GM12878 (cell line): ENCODE results near the gene DEFB114. TPM values are rescaled to one million over a fixed set of nuclear protein-coding genes. Genes with fewer than 3 reads are reported as not detected.

Experiments used
- ATAC-seq: fragments of 200-7000 bp; cut with Tn5 transposase; 3 replicates; pipeline ENCODE4 v1.9.1; 2020; ENCODE audit warnings: mild to moderate bottlenecking, moderate library complexity
- BruUV-seq: library from RNA; stranded (reverse); fragments of 400-500 nt; replicated peaks from 2 replicates; lab custom pipeline; 2021; lab: Mats Ljungman, UMichigan
- CTCF ChIA-PET: fragments of 300-600 bp; sonication (Branson Sonifier 250); formaldehyde crosslinking; extraction: SDS; loops from one replicate; lab custom pipeline; 2021; ENCODE audit warnings: inconsistent platforms; lab: Yijun Ruan, JAX
- POLR2A ChIA-PET: fragments of 350-600 bp; formaldehyde crosslinking; extraction: SDS; loops from one replicate; lab custom pipeline; 2021; ENCODE audit warnings: inconsistent platforms; lab: Charles Lee
- RAD21 ChIA-PET: fragments of 300-600 bp; sonication (Branson Sonifier 250); formaldehyde crosslinking; loops from one replicate; lab custom pipeline; 2023; ENCODE audit warnings: antibody characterized with exemption; ENCODE audit not compliant: unreplicated experiment; lab: Charles Lee
- SMC1A ChIA-PET: fragments of 300-600 bp; sonication (Branson Sonifier 250); formaldehyde crosslinking; loops from one replicate; lab custom pipeline; 2023; ENCODE audit not compliant: unreplicated experiment, uncharacterized antibody; lab: Charles Lee
- DNase-seq: peaks from one replicate; pipeline ENCODE4 v3.0.0-alpha.2; 2011; ENCODE audit warnings: low read depth, low spot score
- FAIRE-seq: peaks from 3 replicates; lab custom pipeline; 2011; peaks lifted over from hg19 to GRCh38; lab: Jason Lieb, UNC
- H2AFZ ChIP-seq: 2 replicates; pipeline ENCODE4 v1.6.0; 2011; ENCODE audit warnings: low read depth, low read length, control low read depth; ENCODE audit not compliant: control insufficient read depth
- H3K27ac ChIP-seq: 2 replicates; pipeline ENCODE4 v1.5.1; 2011; ENCODE audit warnings: control low read depth; ENCODE audit not compliant: control insufficient read depth, insufficient read depth
- H3K27me3 ChIP-seq, 2 experiments: replicated peaks in 1 of 2; 2 replicates each; pipeline versions ENCODE4 v1.6.0 to v1.6.1; 2011; ENCODE audit warnings: low read length in 1 of 2; ENCODE audit not compliant: control insufficient read depth in 2 of 2, insufficient read depth in 2 of 2
- H3K36me3 ChIP-seq, 2 experiments: 2 replicates each; pipeline ENCODE4 v1.5.1; 2011; ENCODE audit warnings: low read length in 1 of 2; ENCODE audit not compliant: control insufficient read depth in 2 of 2, insufficient read depth in 2 of 2
- H3K4me1 ChIP-seq: 2 replicates; pipeline ENCODE4 v1.6.1; 2011; ENCODE audit warnings: mild to moderate bottlenecking, low read length, moderate library complexity, mixed read lengths; ENCODE audit not compliant: control insufficient read depth, insufficient read depth
- H3K4me2 ChIP-seq: 2 replicates; pipeline ENCODE4 v1.6.0; 2011; ENCODE audit warnings: control low read depth; ENCODE audit not compliant: control insufficient read depth, insufficient read depth
- H3K4me3 ChIP-seq: fragments of 200-600 bp; sonication (generic); 2 replicates; pipeline ENCODE4 v1.5.1; 2016
- H3K79me2 ChIP-seq: 2 replicates; pipeline ENCODE4 v1.6.0; 2011; ENCODE audit warnings: low read length; ENCODE audit not compliant: control insufficient read depth, insufficient read depth
- H3K9ac ChIP-seq: 2 replicates; pipeline ENCODE4 v1.8.0; 2011; ENCODE audit warnings: low read length, control low read depth, mixed read lengths; ENCODE audit not compliant: control insufficient read depth, insufficient read depth
- H3K9me3 ChIP-seq: replicated peaks from 3 replicates; pipeline ENCODE4 v1.5.1; 2011; ENCODE audit warnings: mild to moderate bottlenecking, low read length; ENCODE audit not compliant: control insufficient read depth, insufficient read depth
- H4K20me1 ChIP-seq: 2 replicates; pipeline ENCODE4 v1.6.0; 2011; ENCODE audit not compliant: control insufficient read depth, insufficient read depth
- BCL11A ChIP-seq: IDR thresholded peaks from 2 replicates; pipeline ENCODE4 v1.6.1; 2011; ENCODE audit warnings: low read depth, low read length
- CEBPZ ChIP-seq: fragments of 150-350 bp; IDR thresholded peaks from 2 replicates; pipeline ENCODE4 v1.6.1; 2016; ENCODE audit warnings: low read depth, low read length
- GABPA ChIP-seq: IDR thresholded peaks from 2 replicates; pipeline ENCODE4 v1.6.1; 2014; ENCODE audit warnings: antibody characterized with exemption, low read depth, mild to moderate bottlenecking, inconsistent platforms
- MEF2A ChIP-seq: IDR thresholded peaks from 2 replicates; pipeline ENCODE4 v1.6.1; 2011; ENCODE audit warnings: low read depth, mild to moderate bottlenecking, low read length, moderate library complexity; ENCODE audit not compliant: insufficient read depth
- NFYB ChIP-seq: IDR thresholded peaks from 2 replicates; pipeline ENCODE4 v1.6.1; 2011; ENCODE audit warnings: low read depth, mild to moderate bottlenecking, low read length, improper control_type of control experiment, moderate library complexity; ENCODE audit not compliant: insufficient read depth
- RFX5 ChIP-seq: IDR thresholded peaks from 2 replicates; pipeline ENCODE4 v1.6.1; 2011; ENCODE audit warnings: low read depth, low read length, improper control_type of control experiment
- SMAD5 ChIP-seq: IDR thresholded peaks from 2 replicates; pipeline ENCODE4 v1.6.1; 2016; ENCODE audit warnings: antibody characterized with exemption, low read depth
- TCF12 ChIP-seq: IDR thresholded peaks from 2 replicates; pipeline ENCODE4 v1.6.1; 2011; ENCODE audit warnings: low read depth, mild to moderate bottlenecking, low read length
- USF1 ChIP-seq: IDR thresholded peaks from 2 replicates; pipeline ENCODE4 v1.6.1; 2011; ENCODE audit warnings: borderline replicate concordance, low read depth, mild to moderate bottlenecking, moderate library complexity, mixed read lengths, low read length; ENCODE audit not compliant: insufficient read depth; ENCODE audit errors: extremely low read length
- WRNIP1 ChIP-seq: IDR thresholded peaks from 2 replicates; pipeline ENCODE4 v1.6.1; 2011; ENCODE audit warnings: low read depth, low read length, improper control_type of control experiment, borderline replicate concordance
- ZNF24 ChIP-seq: fragments of 450-650 bp; IDR thresholded peaks from 2 replicates; pipeline ENCODE4 v1.6.1; 2017; ENCODE audit warnings: antibody characterized with exemption, mild to moderate bottlenecking
- in situ Hi-C: fragments of 300-500 bp; cut with MboI; formaldehyde crosslinking; loops from 9 replicates; pipeline ENCODE4 v1.14.3; 2018; ENCODE audit warnings: mixed read lengths
- intact Hi-C: fragments of 100-400 bp; cut with micrococcal nuclease; formaldehyde crosslinking; loops from one replicate; pipeline ENCODE4 v1.14.2; 2022; ENCODE audit not compliant: unreplicated experiment
- polyA plus RNA-seq, 11 experiments: library from polyadenylated mRNA; depleted of rRNA in 4 of 11; unstranded in 6 of 11; stranded (reverse) in 5 of 11; fragments of >200 nt; fragmentation: Nextera tagmentation in 4 of 11; fragmentation: Illumina TruSeq in 1 of 11; extraction: Ambion mirVana in 4 of 11; extraction: Trizol in 1 of 11; gene quantifications; 1 replicate in 1 of 11; 2 replicates in 10 of 11; pipeline versions ENCODE4 v1.2.1 to v1.2.3, GENCODE V29; 2011 to 2016; ENCODE audit warnings: inconsistent platforms in 2 of 11, missing spikeins in 2 of 11, low read depth in 1 of 11
- total RNA-seq, 4 experiments: library from RNA; depleted of rRNA in 3 of 4; stranded (reverse); fragments of >200 nt in 3 of 4; fragmentation: Illumina TruSeq in 1 of 4; extraction: Trizol in 1 of 4; gene quantifications; 2 replicates each; pipeline versions ENCODE4 v1.2.1 to v1.2.3, GENCODE V29; 2013 to 2021
- TF ChIP-seq, protein P1 (sequence below): IDR thresholded peaks from 2 replicates; pipeline ENCODE4 v1.6.1; 2012; ENCODE audit warnings: improper control_type of control experiment, low read depth, low read length; ENCODE audit not compliant: insufficient replicate concordance

DEFB114 gene
- total and polyA plus RNA-seq, 10 of the 15 experiments (the other 5 are each of a cell fraction or from before 2014, with no cell fraction given) = not detected

DNA sequence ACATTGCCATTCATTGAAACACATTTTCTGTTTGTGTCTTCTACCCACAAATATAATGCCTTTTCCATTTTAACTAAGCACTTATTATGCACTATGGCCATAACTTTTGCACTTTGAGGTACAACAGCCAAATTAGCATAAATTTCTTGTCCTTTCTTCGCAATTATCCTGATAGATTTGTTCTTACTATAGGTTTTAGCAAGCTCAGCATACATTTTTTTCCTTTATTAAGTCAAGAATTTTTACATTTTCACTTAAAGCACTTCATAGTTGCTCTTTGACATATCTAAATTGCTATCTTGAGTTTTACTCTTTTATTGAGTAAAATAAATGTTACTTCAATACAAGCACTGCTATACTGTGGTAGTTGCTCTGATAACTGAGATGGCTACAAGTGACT, 5.8 kb downstream of the DEFB114 start (continued):
- no peak for TF ChIP-seq BCL11A
- no peak for TF ChIP-seq MEF2A

GRCh38 chr6:49955847-49956246, 8.1 kb downstream of the DEFB114 start:
- in situ Hi-C loops = no loop called here
- DNase-seq (no peak), ATAC-seq (no peak), FAIRE-seq (no peak)
- ChIA-PET CTCF (no interaction called here), SMC1A (no interaction called here), POLR2A (no interaction called here), RAD21 (no interaction called here)
- H3K4me1 ChIP-seq = no peaks in the 10 kb centered on the region
- H3K27me3 ChIP-seq = no peaks in the 10 kb centered on the region
- H2AFZ ChIP-seq = no peak overlapping the region
- BruUV-seq = no TSS peak
- no peaks in the 10 kb centered on the region for H3K9me3 ChIP-seq
- no peaks in the 10 kb centered on the region for H3K79me2 ChIP-seq
- intact Hi-C loops = no loop called here
- H3K4me3 ChIP-seq = no peak overlapping the region
- H3K36me3 ChIP-seq = no peaks in the 10 kb centered on the region
- no peaks in the 10 kb centered on the region for H4K20me1 ChIP-seq
- no peak overlapping the region for H3K4me2 ChIP-seq
- H3K9ac ChIP-seq = no peak overlapping the region
- no peak overlapping the region for H3K27ac ChIP-seq
- TF ChIP-seq BCL11A (no peak), ZNF24 (no peak), CEBPZ (no peak), WRNIP1 (no peak), USF1 (no peak), NFYB (no peak), RFX5 (no peak), TCF12 (no peak), GABPA (no peak), SMAD5 (no peak)
- TF ChIP-seq, protein P1, sequence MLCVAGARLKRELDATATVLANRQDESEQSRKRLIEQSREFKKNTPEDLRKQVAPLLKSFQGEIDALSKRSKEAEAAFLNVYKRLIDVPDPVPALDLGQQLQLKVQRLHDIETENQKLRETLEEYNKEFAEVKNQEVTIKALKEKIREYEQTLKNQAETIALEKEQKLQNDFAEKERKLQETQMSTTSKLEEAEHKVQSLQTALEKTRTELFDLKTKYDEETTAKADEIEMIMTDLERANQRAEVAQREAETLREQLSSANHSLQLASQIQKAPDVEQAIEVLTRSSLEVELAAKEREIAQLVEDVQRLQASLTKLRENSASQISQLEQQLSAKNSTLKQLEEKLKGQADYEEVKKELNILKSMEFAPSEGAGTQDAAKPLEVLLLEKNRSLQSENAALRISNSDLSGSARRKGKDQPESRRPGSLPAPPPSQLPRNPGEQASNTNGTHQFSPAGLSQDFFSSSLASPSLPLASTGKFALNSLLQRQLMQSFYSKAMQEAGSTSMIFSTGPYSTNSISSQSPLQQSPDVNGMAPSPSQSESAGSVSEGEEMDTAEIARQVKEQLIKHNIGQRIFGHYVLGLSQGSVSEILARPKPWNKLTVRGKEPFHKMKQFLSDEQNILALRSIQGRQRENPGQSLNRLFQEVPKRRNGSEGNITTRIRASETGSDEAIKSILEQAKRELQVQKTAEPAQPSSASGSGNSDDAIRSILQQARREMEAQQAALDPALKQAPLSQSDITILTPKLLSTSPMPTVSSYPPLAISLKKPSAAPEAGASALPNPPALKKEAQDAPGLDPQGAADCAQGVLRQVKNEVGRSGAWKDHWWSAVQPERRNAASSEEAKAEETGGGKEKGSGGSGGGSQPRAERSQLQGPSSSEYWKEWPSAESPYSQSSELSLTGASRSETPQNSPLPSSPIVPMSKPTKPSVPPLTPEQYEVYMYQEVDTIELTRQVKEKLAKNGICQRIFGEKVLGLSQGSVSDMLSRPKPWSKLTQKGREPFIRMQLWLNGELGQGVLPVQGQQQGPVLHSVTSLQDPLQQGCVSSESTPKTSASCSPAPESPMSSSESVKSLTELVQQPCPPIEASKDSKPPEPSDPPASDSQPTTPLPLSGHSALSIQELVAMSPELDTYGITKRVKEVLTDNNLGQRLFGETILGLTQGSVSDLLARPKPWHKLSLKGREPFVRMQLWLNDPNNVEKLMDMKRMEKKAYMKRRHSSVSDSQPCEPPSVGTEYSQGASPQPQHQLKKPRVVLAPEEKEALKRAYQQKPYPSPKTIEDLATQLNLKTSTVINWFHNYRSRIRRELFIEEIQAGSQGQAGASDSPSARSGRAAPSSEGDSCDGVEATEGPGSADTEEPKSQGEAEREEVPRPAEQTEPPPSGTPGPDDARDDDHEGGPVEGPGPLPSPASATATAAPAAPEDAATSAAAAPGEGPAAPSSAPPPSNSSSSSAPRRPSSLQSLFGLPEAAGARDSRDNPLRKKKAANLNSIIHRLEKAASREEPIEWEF = no peak
